Skeletal muscle cell (primary cell): ENCODE results near the gene EIF2B4.
A peak's percentile ranks its signal among the peaks of the same experiment; 100 is the strongest.
"Not testable (repeated sequence)": the region's sequence is repeated elsewhere in the genome, so short reads cannot be mapped to it uniquely, and the experiment has no call there.

Experiments used
- DNase-seq: peaks from one replicate; pipeline ENCODE4 v3.0.0-alpha.2; 2010; ENCODE audit warnings: low read depth
- H3K4me3 ChIP-seq: 2 replicates; pipeline ENCODE4 v1.5.1; 2011; ENCODE audit warnings: low read depth, mild to moderate bottlenecking, control low read depth, low read length, moderate library complexity

EIF2B4 gene

GRCh38 chr2:27351802-27352598, 18.1 kb downstream of the EIF2B4 start:
- no peak for DNase-seq

GRCh38 chr2:27350106-27350693, 19.9 kb downstream of the EIF2B4 start:
- no peak for DNase-seq
- no peak overlapping the region for H3K4me3 ChIP-seq

More at GRCh38 chr2:27351802-27352598, 18.1 kb downstream of the EIF2B4 start:
- H3K4me3 ChIP-seq, result no peak overlapping the region

GRCh38 chr2:27347641-27348040, 22.5 kb downstream of the EIF2B4 start:
- DNase-seq, result no peak
- no peak overlapping the region for H3K4me3 ChIP-seq

- DNase-seq, result no peak
Observed at GRCh38 chr2:27336173-27336572, 34.0 kb downstream of the EIF2B4 start.

GRCh38 chr2:27335311-27335710, 34.8 kb downstream of the EIF2B4 start:
- H3K4me3 ChIP-seq, result no peak overlapping the region
- no peak for DNase-seq

More at GRCh38 chr2:27336173-27336572, 34.0 kb downstream of the EIF2B4 start:
- H3K4me3 ChIP-seq, result no peak overlapping the region

- no peak for DNase-seq
Observed at GRCh38 chr2:27324720-27325119, 45.4 kb downstream of the EIF2B4 start.

GRCh38 chr2:27323596-27324285, 46.4 kb downstream of the EIF2B4 start:
- no peak for DNase-seq
- H3K4me3 ChIP-seq, result peak overlapping the region; percentile 83

More at GRCh38 chr2:27324720-27325119, 45.4 kb downstream of the EIF2B4 start:
- H3K4me3 ChIP-seq, result no peak overlapping the region

GRCh38 chr2:27322766-27323595, 47.2 kb downstream of the EIF2B4 start, which contains the start of gene MPV17:
Gene MPV17, minus strand, starts transcription at chr2:27323097. Its CDS starts 580 bp downstream, at chr2:27322517.
- peak within 1 kb of the TSS; percentile 83 for H3K4me3 ChIP-seq
- peak; percentile 82 for DNase-seq

GRCh38 chr2:27322301-27322765, 47.8 kb downstream of the EIF2B4 start:
- H3K4me3 ChIP-seq, result peak overlapping the region; percentile 83
- DNase-seq, result no peak

GRCh38 chr2:27320958-27321543, 49.1 kb downstream of the EIF2B4 start:
- H3K4me3 ChIP-seq, result peak overlapping the region; percentile 13

GRCh38 chr2:27319839-27320238, 50.3 kb downstream of the EIF2B4 start:
- not testable (repeated sequence) for DNase-seq, H3K4me3 ChIP-seq

More at GRCh38 chr2:27320958-27321543, 49.1 kb downstream of the EIF2B4 start:
- peak; percentile 99 for DNase-seq

- DNase-seq, result no peak
- H3K4me3 ChIP-seq, result no peak overlapping the region
Observed at GRCh38 chr2:27316655-27317412, 53.3 kb downstream of the EIF2B4 start.

GRCh38 chr2:27315122-27315521, 55.0 kb downstream of the EIF2B4 start:
- DNase-seq, result no peak
- no peak overlapping the region for H3K4me3 ChIP-seq

GRCh38 chr2:27314709-27315108, 55.4 kb downstream of the EIF2B4 start:
- DNase-seq, result no peak
- no peak overlapping the region for H3K4me3 ChIP-seq
